Stimulated activated CD8-positive, alpha-beta memory T cell treated with anti-CD3 and anti-CD28 coated beads, Interleukin-7, amount 100 ng/mL, for 4 hours (primary cell): ENCODE data around the gene CHCHD1.
"Not testable (repeated sequence)": the region's sequence is repeated elsewhere in the genome, so short reads cannot be mapped to it uniquely, and the experiment has no call there.

Experiments used
- DNase-seq, 2 donors: peaks; one replicate each; pipeline ENCODE4 v3.0.0-alpha.2; 2020; ENCODE audit warnings: low read depth in 2 of 2

Gene CHCHD1

GRCh38 chr10:73781879-73782748 is at the start of gene CHCHD1:
CHCHD1 (plus strand) TSS chr10:73782048; CDS start chr10:73782076, 28 bp downstream.
- peak; percentile 81 to 84 for DNase-seq

DNA sequence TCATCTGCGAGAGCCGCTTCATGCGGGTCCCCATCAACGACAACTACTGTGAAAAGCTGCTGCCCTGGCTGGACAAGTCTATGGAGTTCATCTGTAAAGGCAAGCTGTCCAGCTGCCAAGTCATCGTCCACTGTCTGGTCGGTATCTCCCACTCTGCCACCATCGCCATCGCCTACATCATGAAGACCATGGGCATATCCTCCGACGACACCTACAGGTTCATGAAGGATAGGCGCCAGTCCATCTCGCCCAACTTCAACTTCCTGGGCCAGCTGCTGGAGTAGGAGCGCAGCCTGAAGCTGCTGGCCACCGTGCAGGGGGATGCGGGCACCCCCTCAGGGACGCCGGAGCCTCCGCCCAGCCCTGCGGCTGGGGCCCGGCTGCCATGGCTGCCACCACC is 49.4 kb upstream of the CHCHD1 start:
- DNase-seq: no peak

- no peak for DNase-seq
These were observed 48.8 kb upstream of the CHCHD1 start for GRCh38 chr10:73732931-73733623.

GRCh38 chr10:73734028-73734720 is 47.7 kb upstream of the CHCHD1 start:
- no peak for DNase-seq

DNA sequence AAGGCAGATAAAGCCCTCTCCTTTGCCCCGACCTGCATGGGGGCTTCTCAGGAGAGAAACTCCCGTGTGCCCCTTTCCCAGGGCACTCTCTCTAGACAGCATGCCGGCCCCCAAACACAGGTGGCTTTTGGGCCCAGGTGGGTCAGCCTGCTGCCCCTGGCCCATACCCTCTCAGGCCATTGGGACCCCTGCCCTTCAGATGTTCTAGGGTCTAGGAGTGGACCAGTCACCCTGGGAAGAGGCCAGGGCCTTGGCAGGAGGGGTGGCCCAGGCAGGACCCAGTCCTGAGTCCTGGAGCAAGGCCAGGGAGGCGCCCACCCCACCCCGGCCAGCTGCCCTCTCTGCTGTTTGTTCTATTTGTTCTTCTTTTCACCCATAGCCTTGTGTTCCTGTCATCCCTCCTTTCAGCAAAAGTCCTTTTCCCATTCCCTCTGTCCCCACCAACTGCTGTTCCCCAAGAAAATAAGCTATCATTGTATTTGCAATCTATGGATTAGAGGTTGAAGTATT is 47.0 kb upstream of the CHCHD1 start:
- DNase-seq: no peak

DNA sequence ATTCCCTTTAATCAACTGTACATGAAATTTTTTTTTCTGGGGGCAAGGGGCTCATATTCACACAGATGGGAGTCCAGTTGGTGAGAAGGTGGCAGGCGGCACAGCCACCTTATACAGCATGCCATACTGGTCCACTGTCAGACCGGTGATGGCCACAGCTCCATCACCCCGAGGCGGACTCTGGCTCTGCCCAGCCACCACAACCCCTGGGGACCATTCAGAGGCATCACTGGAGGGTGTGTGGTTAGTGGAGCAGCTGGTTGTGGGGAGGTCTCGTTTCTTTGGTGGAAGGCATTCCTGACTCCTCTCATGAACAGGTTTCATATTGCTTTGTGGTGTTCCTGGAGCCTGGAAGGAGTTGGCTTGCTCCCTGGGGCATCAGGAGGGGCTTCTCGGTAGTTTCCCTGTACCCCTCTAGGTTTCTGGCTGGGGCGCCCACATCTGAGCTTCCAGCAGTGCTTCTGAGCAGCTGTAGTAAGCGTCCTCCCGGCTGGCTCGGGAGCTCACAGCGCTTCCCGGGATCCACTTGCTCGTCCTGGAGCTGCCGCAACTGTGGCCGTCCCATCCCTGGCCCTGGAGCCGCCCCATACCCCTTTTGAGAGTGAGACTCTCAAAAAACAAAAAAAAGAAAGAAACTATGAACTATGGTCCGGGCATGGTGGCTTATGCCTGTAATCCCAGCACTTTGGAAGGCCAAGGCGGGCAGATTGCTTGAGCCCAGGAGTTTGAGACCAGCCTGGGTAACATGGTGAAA is 41.2 kb upstream of the CHCHD1 start:
- not testable (repeated sequence) for DNase-seq

GRCh38 chr10:73742454-73742734 is 39.5 kb upstream of the CHCHD1 start:
- no peak for DNase-seq

- DNase-seq: no peak
These were observed 38.4 kb upstream of the CHCHD1 start for GRCh38 chr10:73743327-73743904.

DNA sequence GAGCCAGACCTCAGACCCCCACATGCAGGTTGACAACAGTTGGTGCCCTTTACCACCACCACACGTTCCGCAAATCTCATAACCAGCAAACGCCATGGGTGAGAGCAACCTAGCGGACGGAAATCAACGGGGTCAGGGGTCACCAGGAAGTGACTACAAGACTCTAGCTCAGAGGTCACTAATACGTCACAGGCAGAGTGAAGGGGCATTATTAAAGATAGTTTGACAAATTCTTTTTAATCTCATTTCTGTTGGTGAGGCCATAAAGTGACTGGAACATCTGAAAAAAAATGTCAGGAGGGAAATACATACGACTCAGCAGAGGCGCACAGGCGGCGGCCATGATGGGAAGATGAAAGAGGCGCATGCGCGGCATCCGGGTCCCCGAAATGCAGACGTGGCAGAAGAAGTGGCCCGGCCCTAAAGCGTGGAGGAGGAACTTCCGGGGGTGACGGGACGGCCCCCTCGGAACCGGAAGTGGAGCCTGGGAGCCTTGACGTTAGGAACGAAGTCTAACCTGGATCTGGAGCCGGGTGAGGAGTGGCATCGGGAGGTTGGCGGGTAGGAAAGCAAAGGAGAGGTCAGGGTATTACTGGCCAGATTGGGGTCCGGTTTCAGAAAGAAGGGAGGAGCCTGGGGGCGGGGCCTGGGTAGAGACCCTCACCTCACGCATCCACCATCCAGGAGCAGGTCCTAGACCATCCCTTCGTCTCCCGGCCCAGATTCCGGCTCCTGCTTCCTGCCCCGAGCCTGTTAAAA is 37.8 kb upstream of the CHCHD1 start, which contains the start of gene SEC24C:
Gene SEC24C, plus strand, starts transcription at position 468 of the 759 bp plus-strand sequence. CDS start 2,461 bp downstream, outside the sequence.
- peak; percentile 93 for DNase-seq

- DNase-seq: peak; percentile 40 to 51
These were observed 37.2 kb upstream of the CHCHD1 start for GRCh38 chr10:73744664-73744975.

- DNase-seq: no peak
These were observed 35.1 kb upstream of the CHCHD1 start for GRCh38 chr10:73746721-73747120.

GRCh38 chr10:73750819-73751218 is 31.0 kb upstream of the CHCHD1 start:
- DNase-seq: no peak

DNA sequence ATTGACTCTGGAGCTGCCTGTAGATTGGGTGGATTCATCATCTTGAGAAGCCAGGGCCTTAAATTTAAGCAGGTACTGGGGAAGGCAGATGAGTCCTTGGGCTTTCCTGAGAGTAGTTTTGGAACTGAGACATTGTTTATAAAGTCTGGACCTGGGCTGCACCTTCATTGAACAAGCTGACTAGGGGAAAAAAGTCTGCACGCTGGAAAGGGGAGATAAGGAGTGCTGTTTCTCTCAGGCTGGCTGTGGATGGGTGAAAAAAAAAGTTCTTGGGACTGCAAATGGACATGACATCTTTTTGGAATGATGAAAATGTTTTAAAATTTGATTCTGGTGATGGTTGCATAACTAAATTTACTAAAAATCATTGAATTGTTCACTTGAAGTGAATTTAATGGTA is 25.7 kb upstream of the CHCHD1 start:
- no peak for DNase-seq

GRCh38 chr10:73758704-73759511 is 22.9 kb upstream of the CHCHD1 start:
- no peak for DNase-seq

GRCh38 chr10:73759512-73760115 is 22.2 kb upstream of the CHCHD1 start:
- peak in 1 of 2 donors; percentile 42 for DNase-seq

DNA sequence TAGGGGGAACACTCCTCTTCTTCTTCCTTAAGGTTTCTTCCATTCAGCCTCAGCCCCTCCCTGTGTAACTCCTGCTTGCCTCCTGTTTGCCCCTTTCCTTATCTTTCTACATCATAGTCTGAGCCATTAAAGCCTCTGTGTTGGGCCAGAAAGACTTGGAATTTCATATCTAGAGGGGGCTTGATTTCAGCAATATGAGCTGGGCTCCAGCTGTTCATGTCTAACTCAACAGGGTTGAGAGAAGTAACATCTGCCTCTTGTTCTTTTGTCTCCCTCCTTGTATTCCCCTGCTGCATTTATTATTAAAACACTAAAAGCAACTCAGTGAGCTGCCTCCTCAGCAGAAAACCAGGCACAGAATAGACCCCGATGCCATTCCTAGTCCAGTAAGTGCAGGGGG is 20.1 kb upstream of the CHCHD1 start:
- DNase-seq: no peak

GRCh38 chr10:73762915-73763314 is 18.9 kb upstream of the CHCHD1 start:
- DNase-seq: no peak

GRCh38 chr10:73763343-73763742 is 18.5 kb upstream of the CHCHD1 start:
- DNase-seq: no peak

DNA sequence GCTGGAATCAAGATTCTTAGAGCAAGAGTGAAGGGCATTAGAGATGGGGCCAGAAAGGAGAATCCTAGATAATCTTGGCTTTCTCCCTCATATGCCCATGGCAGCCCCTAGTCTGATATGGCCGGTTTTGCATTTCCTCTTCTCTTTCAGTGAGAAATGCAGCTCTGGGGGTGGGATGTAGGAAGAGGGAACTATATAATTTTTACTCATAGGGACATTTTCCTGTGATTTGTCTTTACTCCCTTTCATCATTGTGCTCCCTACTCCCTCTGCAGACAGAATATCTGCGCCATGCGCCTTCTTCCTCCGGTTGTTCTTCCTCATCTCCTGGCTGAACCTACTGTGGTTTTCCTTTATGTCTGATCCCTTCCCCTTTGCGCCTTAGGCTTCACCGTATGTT is 16.8 kb upstream of the CHCHD1 start:
- DNase-seq: no peak
